ENCODE measurements around the gene KANSL1. TPM values are rescaled to one million over a fixed set of nuclear protein-coding genes. Genes with fewer than 3 reads are reported as not detected.

KANSL1 gene
- total RNA-seq, 4 donors from 2014 or later = 57.7 to 91.2 (median 75.1) TPM

- no peak for ATAC-seq
- peaks cover 0 to 62% of the 10 kb centered on the region in 2 donors for H3K36me3 ChIP-seq
- no peaks in the 10 kb centered on the region for H3K27me3 ChIP-seq
- peak overlapping the region in 3 of 4 donors; percentile 12 to 40 (median 19) for H3K27ac ChIP-seq
- TF ChIP-seq, protein P1, sequence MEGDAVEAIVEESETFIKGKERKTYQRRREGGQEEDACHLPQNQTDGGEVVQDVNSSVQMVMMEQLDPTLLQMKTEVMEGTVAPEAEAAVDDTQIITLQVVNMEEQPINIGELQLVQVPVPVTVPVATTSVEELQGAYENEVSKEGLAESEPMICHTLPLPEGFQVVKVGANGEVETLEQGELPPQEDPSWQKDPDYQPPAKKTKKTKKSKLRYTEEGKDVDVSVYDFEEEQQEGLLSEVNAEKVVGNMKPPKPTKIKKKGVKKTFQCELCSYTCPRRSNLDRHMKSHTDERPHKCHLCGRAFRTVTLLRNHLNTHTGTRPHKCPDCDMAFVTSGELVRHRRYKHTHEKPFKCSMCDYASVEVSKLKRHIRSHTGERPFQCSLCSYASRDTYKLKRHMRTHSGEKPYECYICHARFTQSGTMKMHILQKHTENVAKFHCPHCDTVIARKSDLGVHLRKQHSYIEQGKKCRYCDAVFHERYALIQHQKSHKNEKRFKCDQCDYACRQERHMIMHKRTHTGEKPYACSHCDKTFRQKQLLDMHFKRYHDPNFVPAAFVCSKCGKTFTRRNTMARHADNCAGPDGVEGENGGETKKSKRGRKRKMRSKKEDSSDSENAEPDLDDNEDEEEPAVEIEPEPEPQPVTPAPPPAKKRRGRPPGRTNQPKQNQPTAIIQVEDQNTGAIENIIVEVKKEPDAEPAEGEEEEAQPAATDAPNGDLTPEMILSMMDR (IDR thresholded peaks at IDR 0.05) = no peak
- TF ChIP-seq POLR2A (IDR thresholded peaks at IDR 0.05) = no peak
- no peak for TF ChIP-seq EP300 (IDR thresholded peaks at IDR 0.05)
- no peak for TF ChIP-seq POLR2AphosphoS5 (IDR thresholded peaks at IDR 0.05)
- no peaks in the 10 kb centered on the region for H3K9me3 ChIP-seq
- 75 to 78% methylated on average over 3 of the region's 3 CpGs for WGBS, 2 donors (ENCODE audit: low coverage in 1 of 2)
- H3K4me3 ChIP-seq = no peak overlapping the region
- peaks cover 6 to 45% (median 9%) of the 10 kb centered on the region in 3 donors for H3K4me1 ChIP-seq
Measured at GRCh38 chr17:46045639-46046038, 147.6 kb downstream of the KANSL1 start.

GRCh38 chr17:46044989-46045388 is 148.2 kb downstream of the KANSL1 start:
- Histone ChIP-seq H3K9me3 (no peaks in the 10 kb centered on the region), H3K4me1 (peaks cover 9 to 51% (median 10%) of the 10 kb centered on the region in 3 donors), H3K27ac (peak overlapping the region in 3 of 4 donors; percentile 19 to 60 (median 26)), H3K36me3 (peaks cover 0 to 56% of the 10 kb centered on the region in 2 donors), H3K4me3 (no peak overlapping the region), H3K27me3 (no peaks in the 10 kb centered on the region)
- no peak for ATAC-seq
- TF ChIP-seq, protein P1 (IDR thresholded peaks at IDR 0.05) = no peak
- 48 to 51% methylated on average over 2 of the region's 2 CpGs for WGBS, 2 donors (ENCODE audit: low coverage in 1 of 2)

GRCh38 chr17:46044286-46044928 is 148.8 kb downstream of the KANSL1 start:
- Histone ChIP-seq H3K4me1 (peaks cover 9 to 57% (median 13%) of the 10 kb centered on the region in 3 donors), H3K27me3 (no peaks in the 10 kb centered on the region), H3K27ac (peak overlapping the region; percentile 31 to 61 (median 60)), H3K4me3 (no peak overlapping the region), H3K36me3 (peaks cover 0 to 53% of the 10 kb centered on the region in 2 donors), H3K9me3 (no peaks in the 10 kb centered on the region)
- 0 to 38% methylated on average over 3 to 5 of the region's 5 CpGs for WGBS, 2 donors (ENCODE audit: low coverage in 1 of 2)
- peak; percentile 89 for ATAC-seq
- TF ChIP-seq, protein P1 (IDR thresholded peaks at IDR 0.05) = peak; percentile 79 to 95 (median 90)
- TF ChIP-seq POLR2AphosphoS5 (IDR thresholded peaks at IDR 0.05) = peak; percentile 80
- TF ChIP-seq EP300 (IDR thresholded peaks at IDR 0.05) = no peak

DNA sequence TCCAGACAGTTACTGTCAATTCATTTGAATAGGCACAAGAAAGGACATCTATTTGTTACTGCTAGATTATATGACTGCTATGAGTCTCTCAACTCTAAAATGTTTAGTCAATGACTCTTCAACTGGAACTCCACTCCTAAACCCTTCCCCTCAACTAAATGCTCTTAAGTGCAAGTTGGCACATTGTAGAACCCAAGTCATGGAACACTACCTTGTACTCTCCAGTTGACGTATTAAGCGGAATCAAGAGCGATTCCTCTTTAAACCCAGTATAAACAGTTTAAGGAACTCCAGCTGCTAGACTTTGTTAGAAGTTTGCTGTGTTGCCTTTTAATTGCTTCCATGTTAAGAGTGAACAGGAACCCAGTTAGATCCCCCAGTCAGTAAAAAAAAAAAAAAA is 149.6 kb downstream of the KANSL1 start:
- Histone ChIP-seq H3K9me3 (no peaks in the 10 kb centered on the region), H3K27ac (peak overlapping the region in 3 of 4 donors; percentile 60 to 65 (median 61)), H3K27me3 (no peaks in the 10 kb centered on the region), H3K4me3 (no peak overlapping the region), H3K36me3 (peaks cover 0 to 53% of the 10 kb centered on the region in 2 donors), H3K4me1 (peaks cover 9 to 64% (median 13%) of the 10 kb centered on the region in 3 donors)
- TF ChIP-seq POLR2A (IDR thresholded peaks at IDR 0.05) = no peak
- TF ChIP-seq POLR2AphosphoS5 (IDR thresholded peaks at IDR 0.05) = no peak
- TF ChIP-seq, protein P1 (IDR thresholded peaks at IDR 0.05) = no peak
- no peak for TF ChIP-seq EP300 (IDR thresholded peaks at IDR 0.05)
- no peak for ATAC-seq
- WGBS, 2 donors (ENCODE audit: low coverage in 1 of 2) = 42 to 70% methylated on average over 2 to 3 of the region's 3 CpGs

DNA sequence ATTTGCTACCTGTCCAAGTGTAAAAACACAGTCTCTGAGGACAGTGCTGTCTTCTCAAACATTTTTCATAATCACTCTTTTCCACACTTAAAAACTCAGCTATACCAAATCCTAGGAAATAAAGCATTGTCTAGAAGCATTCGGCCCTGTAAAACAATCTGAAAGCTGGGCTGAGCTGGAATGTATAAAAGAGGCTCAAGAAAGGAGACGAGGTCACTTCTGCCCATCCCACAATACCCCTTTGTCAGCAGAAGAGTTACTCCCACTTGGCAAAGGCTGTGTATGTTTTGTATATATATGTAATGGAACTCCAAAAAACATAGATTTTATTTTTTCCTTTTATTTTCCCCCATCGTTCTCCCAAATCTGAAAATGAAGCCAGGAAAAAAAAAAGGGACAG is 150.3 kb downstream of the KANSL1 start:
- Histone ChIP-seq H3K4me1 (peaks cover 9 to 64% (median 13%) of the 10 kb centered on the region in 3 donors), H3K27ac (peak overlapping the region in 2 of 4 donors; percentile 20 to 61), H3K27me3 (no peaks in the 10 kb centered on the region), H3K4me3 (no peak overlapping the region), H3K9me3 (no peaks in the 10 kb centered on the region), H3K36me3 (peaks cover 0 to 53% of the 10 kb centered on the region in 2 donors)
- TF ChIP-seq POLR2A (IDR thresholded peaks at IDR 0.05) (no peak), POLR2AphosphoS5 (IDR thresholded peaks at IDR 0.05) (no peak), EP300 (IDR thresholded peaks at IDR 0.05) (no peak)
- TF ChIP-seq, protein P1 (IDR thresholded peaks at IDR 0.05) = no peak
- ATAC-seq = no peak
- WGBS, 2 donors (ENCODE audit: low coverage in 1 of 2) = 34 to 52% methylated on average over 3 of the region's 3 CpGs

Data from gastroesophageal sphincter (tissue), 4 donors.